HepG2 (cell line): ENCODE data around the gene CCL16. TPM values are rescaled to one million over a fixed set of nuclear protein-coding genes. Genes with fewer than 3 reads are reported as not detected.
A peak's percentile ranks its signal among the peaks of the same experiment; 100 is the strongest.

Source experiments
- AHDC1 ChIP-seq: sonication (generic); formaldehyde crosslinking; IDR thresholded peaks from 2 replicates; pipeline ENCODE4 v1.5.1; 2020; ENCODE audit warnings: mild to moderate bottlenecking, missing genetic modification reagents, borderline replicate concordance
- ARNT2 ChIP-seq: sonication (generic); formaldehyde crosslinking; IDR thresholded peaks from 2 replicates; pipeline ENCODE4 v1.8.0; 2022; ENCODE audit warnings: mild to moderate bottlenecking, low read depth, missing genetic modification reagents, moderate library complexity
- FOXO1 ChIP-seq: sonication (generic); formaldehyde crosslinking; IDR thresholded peaks from 2 replicates; pipeline ENCODE4 v1.4.0; 2020; ENCODE audit warnings: missing genetic modification reagents
- IRX3 ChIP-seq: sonication (generic); formaldehyde crosslinking; IDR thresholded peaks from 2 replicates; pipeline ENCODE4 v1.8.1; 2023; ENCODE audit warnings: mild to moderate bottlenecking, low read depth, missing genetic modification reagents, borderline replicate concordance
- KDM2A ChIP-seq: sonication (generic); formaldehyde crosslinking; IDR thresholded peaks from 2 replicates; pipeline ENCODE4 v1.4.0; 2020; ENCODE audit warnings: low read depth, missing genetic modification reagents, borderline replicate concordance
- MTA3 ChIP-seq: sonication (generic); formaldehyde crosslinking; IDR thresholded peaks from 2 replicates; pipeline ENCODE4 v1.4.0; 2020; ENCODE audit warnings: missing genetic modification reagents
- NFKBIZ ChIP-seq: IDR thresholded peaks from 2 replicates; pipeline ENCODE4 v1.6.1; 2018; ENCODE audit warnings: missing genetic modification reagents, missing compliant biosample characterization
- ZNF550 ChIP-seq: sonication (generic); formaldehyde crosslinking; IDR thresholded peaks from 2 replicates; pipeline ENCODE4 v1.4.0; 2020; ENCODE audit warnings: mild to moderate bottlenecking, missing genetic modification reagents, borderline replicate concordance
- ZNF567 ChIP-seq: sonication (generic); formaldehyde crosslinking; IDR thresholded peaks from 2 replicates; pipeline ENCODE4 v1.8.1; 2023; ENCODE audit warnings: mild to moderate bottlenecking, missing genetic modification reagents, borderline replicate concordance
- ZNF720 ChIP-seq: sonication (generic); formaldehyde crosslinking; IDR thresholded peaks from 2 replicates; pipeline ENCODE4 v1.4.0; 2020; ENCODE audit warnings: missing genetic modification reagents
- ZNF891 ChIP-seq: sonication (generic); formaldehyde crosslinking; IDR thresholded peaks from 2 replicates; pipeline ENCODE4 v1.5.0; 2020; ENCODE audit warnings: mild to moderate bottlenecking, missing genetic modification reagents
- ZUFSP ChIP-seq: sonication (generic); formaldehyde crosslinking; IDR thresholded peaks from 2 replicates; pipeline ENCODE4 v1.9.0; 2021; ENCODE audit warnings: missing genetic modification reagents, mild to moderate bottlenecking, borderline replicate concordance
- polyA plus RNA-seq, 8 experiments: library from polyadenylated mRNA; depleted of rRNA in 3 of 8; stranded (reverse) in 7 of 8; unstranded in 1 of 8; fragments of >200 nt; fragmentation: Illumina TruSeq in 4 of 8; extraction: Trizol in 4 of 8; gene quantifications; 2 replicates each; pipeline versions ENCODE4 v1.2.1 to v1.2.3, GENCODE V29; 2011 to 2016; ENCODE audit warnings: low read depth in 4 of 8, missing spikeins in 1 of 8, mixed read lengths in 1 of 8; ENCODE audit not compliant: insufficient read depth in 1 of 8
- total RNA-seq, 5 experiments: library from RNA; depleted of rRNA; stranded (reverse); fragments of >200 nt; fragmentation: Illumina TruSeq; extraction: Trizol; gene quantifications; 2 replicates each; pipeline ENCODE4 v1.2.3, GENCODE V29; 2016; ENCODE audit warnings: low read depth in 1 of 5
- TF ChIP-seq, protein P1 (sequence below): sonication (generic); formaldehyde crosslinking; IDR thresholded peaks from 2 replicates; pipeline ENCODE4 v1.8.0; 2022; ENCODE audit warnings: mild to moderate bottlenecking, missing genetic modification reagents, borderline replicate concordance

The CCL16 gene
- total and polyA plus RNA-seq, 2 of the 13 experiments (the other 11 are each of a cell fraction or from before 2014, with no cell fraction given) = 2.0 to 14.7 TPM

DNA sequence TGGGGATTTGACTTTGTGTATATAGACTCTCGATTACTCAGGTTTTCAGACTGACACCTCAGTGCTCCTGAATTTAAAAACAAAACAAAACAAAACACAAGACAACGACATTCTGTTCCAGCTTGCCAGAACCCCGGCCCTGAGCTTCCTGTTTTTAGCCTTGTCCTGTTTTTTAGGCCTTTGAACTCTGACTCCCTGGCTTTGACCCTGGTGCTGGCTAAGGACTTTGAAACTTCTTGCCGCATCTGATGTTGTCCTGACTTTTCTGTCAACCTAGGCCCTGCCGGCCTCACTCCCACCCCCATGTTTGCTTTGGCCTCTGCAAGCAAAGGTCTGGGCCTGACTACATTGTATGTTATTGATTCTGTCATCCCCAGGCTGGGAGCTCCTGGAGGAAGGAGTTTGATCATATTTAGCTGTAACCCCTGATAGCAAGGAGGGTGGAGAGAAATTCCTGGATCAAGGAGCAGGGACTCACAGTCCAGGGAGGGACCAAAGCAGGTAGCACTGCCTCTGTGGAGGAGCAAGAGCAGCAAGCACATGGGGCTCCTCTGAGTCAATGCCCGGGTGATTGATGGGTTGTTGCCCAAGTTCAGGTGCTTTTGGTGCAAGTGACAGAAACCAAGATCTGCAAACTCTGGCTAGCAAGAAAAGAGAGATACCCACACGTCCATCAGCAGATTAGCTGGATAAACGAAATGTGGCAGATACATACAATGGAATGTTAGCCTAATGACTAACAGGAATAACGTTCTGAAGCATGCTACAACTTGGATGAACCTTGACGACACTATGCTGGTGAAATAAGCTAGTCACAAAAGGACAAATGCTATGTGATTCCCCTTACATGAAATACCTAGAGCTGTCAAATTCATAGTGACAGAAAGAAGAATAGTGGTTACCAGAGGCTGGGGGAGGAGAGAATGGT, 7.7 kb downstream of the CCL16 start (continued):
- TF ChIP-seq AHDC1 (CRISPR knock-in tag) (peak; percentile 96), IRX3 (CRISPR knock-in tag) (no peak), ZUFSP (no peak), KDM2A (CRISPR knock-in tag) (peak; percentile 69; the same call in 1 of the 2 replicates), ZNF720 (no peak), ZNF891 (CRISPR knock-in tag) (no peak), ARNT2 (CRISPR knock-in tag) (peak; percentile 83), ZNF550 (CRISPR knock-in tag) (no peak), ZNF567 (no peak), MTA3 (CRISPR knock-in tag) (no peak), NFKBIZ (CRISPR knock-in tag) (peak; percentile 81), FOXO1 (CRISPR knock-in tag) (peak; percentile 100)
- TF ChIP-seq, protein P1, sequence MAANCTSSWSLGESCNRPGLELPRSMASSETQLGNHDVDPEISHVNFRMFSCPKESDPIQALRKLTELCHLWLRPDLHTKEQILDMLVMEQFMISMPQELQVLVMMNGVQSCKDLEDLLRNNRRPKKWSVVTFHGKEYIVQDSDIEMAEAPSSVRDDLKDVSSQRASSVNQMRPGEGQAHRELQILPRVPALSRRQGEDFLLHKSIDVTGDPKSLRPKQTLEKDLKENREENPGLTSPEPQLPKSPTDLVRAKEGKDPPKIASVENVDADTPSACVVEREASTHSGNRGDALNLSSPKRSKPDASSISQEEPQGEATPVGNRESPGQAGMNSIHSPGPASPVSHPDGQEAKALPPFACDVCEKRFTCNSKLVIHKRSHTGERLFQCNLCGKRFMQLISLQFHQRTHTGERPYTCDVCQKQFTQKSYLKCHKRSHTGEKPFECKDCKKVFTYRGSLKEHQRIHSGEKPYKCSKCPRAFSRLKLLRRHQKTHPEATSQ (CRISPR knock-in tag) = peak; percentile 82; the same call in 1 of the 2 replicates
